Brain microvascular endothelial cell (primary cell): ENCODE measurements around the gene CEP350.
"Not testable (repeated sequence)": the region's sequence is repeated elsewhere in the genome, so short reads cannot be mapped to it uniquely, and the experiment has no call there.

Experiments used
- DNase-seq: peaks from one replicate; pipeline ENCODE4 v3.0.0-alpha.2; 2020
- H3K27ac ChIP-seq: fragments of 250-450 bp; sonication (Bioruptor Pico); 2 replicates; pipeline ENCODE4 v1.5.1; 2020; ENCODE audit warnings: mild to moderate bottlenecking, moderate library complexity
- H3K27me3 ChIP-seq: fragments of 250-450 bp; sonication (Bioruptor Pico); replicated peaks from 2 replicates; pipeline ENCODE4 v1.5.1; 2020; ENCODE audit warnings: mild to moderate bottlenecking
- H3K36me3 ChIP-seq: fragments of 250-450 bp; sonication (Bioruptor Pico); replicated peaks from 2 replicates; pipeline ENCODE4 v1.5.1; 2020; ENCODE audit warnings: mild to moderate bottlenecking
- H3K4me3 ChIP-seq: 2 replicates; pipeline ENCODE4 v1.5.1; 2011; ENCODE audit warnings: low read depth, mild to moderate bottlenecking, control low read depth, low read length, moderate library complexity
- in situ Hi-C: cut with HindIII; loops from 2 replicates; pipeline ENCODE4 v1.10.0; 2017; ENCODE audit warnings: low sequenced_read_pairs, low pct_ligation_motif_present
- TF ChIP-seq, protein P1 (sequence below): IDR thresholded peaks from 2 replicates; pipeline ENCODE4 v1.5.1; 2011; ENCODE audit warnings: low read depth, mild to moderate bottlenecking, moderate library complexity, low read length, control low read depth, inconsistent platforms; ENCODE audit errors: missing control alignments

CEP350 gene

GRCh38 chr1:179958359-179958758 lies 3.7 kb downstream of the CEP350 start:
- H3K27me3 ChIP-seq = no peaks in the 10 kb centered on the region
- H3K36me3 ChIP-seq = no peaks in the 10 kb centered on the region
- TF ChIP-seq, protein P1, sequence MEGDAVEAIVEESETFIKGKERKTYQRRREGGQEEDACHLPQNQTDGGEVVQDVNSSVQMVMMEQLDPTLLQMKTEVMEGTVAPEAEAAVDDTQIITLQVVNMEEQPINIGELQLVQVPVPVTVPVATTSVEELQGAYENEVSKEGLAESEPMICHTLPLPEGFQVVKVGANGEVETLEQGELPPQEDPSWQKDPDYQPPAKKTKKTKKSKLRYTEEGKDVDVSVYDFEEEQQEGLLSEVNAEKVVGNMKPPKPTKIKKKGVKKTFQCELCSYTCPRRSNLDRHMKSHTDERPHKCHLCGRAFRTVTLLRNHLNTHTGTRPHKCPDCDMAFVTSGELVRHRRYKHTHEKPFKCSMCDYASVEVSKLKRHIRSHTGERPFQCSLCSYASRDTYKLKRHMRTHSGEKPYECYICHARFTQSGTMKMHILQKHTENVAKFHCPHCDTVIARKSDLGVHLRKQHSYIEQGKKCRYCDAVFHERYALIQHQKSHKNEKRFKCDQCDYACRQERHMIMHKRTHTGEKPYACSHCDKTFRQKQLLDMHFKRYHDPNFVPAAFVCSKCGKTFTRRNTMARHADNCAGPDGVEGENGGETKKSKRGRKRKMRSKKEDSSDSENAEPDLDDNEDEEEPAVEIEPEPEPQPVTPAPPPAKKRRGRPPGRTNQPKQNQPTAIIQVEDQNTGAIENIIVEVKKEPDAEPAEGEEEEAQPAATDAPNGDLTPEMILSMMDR = no peak
- no peak overlapping the region for H3K4me3 ChIP-seq
- DNase-seq = no peak
- in situ Hi-C loops = no loop called here
- H3K27ac ChIP-seq = no peak overlapping the region

GRCh38 chr1:179962168-179962567 lies 7.6 kb downstream of the CEP350 start:
- in situ Hi-C loops = not testable (repeated sequence)

GRCh38 chr1:179966551-179966950 lies 11.9 kb downstream of the CEP350 start:
- TF ChIP-seq, protein P1 = no peak
- Histone ChIP-seq H3K36me3 (no peaks in the 10 kb centered on the region), H3K4me3 (no peak overlapping the region), H3K27ac (no peak overlapping the region), H3K27me3 (no peaks in the 10 kb centered on the region)
- in situ Hi-C loops = no loop called here
- DNase-seq = no peak

More at GRCh38 chr1:179962168-179962567, 7.6 kb downstream of the CEP350 start:
- not testable (repeated sequence) for H3K4me3 ChIP-seq, H3K27ac ChIP-seq, H3K27me3 ChIP-seq, H3K36me3 ChIP-seq, DNase-seq

DNA sequence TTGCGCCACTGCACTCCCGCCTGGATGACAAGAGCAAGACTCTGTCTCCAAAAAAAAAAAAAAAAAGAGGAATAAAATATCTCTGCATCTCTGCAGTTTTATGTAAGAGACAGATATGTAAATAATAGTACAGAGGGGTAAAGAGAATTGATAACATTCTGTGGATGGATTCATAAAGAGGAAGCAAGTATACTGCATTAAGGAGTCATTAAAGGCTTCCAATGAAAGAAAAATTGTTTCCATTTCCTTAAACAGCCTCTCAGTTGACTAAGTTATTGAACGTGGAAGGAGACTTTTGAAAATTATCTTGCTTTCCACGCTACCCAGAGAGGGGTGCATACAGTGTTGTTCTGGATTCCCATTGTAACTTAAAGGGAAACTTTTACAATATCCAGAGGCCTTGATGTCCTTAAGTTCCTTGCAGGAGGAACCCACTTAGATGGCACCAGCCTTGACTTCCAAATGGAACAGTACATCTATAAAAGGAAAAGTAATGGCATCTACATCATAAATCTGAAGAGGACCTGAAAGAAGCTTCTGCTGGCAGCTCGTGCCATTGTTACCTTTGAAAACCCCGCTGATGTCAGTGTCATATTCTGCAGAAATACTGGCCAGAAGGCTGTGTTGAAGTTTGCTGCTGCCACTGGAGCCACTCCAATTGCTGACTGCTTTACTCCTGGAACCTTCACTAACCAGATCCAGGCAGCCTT lies 13.8 kb downstream of the CEP350 start:
- DNase-seq = no peak
- Histone ChIP-seq H3K36me3 (no peaks in the 10 kb centered on the region), H3K4me3 (no peak overlapping the region), H3K27me3 (no peaks in the 10 kb centered on the region), H3K27ac (no peak overlapping the region)
- TF ChIP-seq, protein P1 = no peak
- in situ Hi-C loops = no loop called here

- Histone ChIP-seq H3K27ac (no peak overlapping the region), H3K27me3 (no peaks in the 10 kb centered on the region)
These were observed 14.6 kb downstream of the CEP350 start for GRCh38 chr1:179968994-179969919.

GRCh38 chr1:179969962-179970361 lies 15.4 kb downstream of the CEP350 start:
- no peak for DNase-seq
- no peaks in the 10 kb centered on the region for H3K27me3 ChIP-seq
- in situ Hi-C loops = no loop called here
- TF ChIP-seq, protein P1 = no peak
- no peaks in the 10 kb centered on the region for H3K36me3 ChIP-seq
- no peak overlapping the region for H3K4me3 ChIP-seq
- H3K27ac ChIP-seq = no peak overlapping the region

More at GRCh38 chr1:179968994-179969919, 14.6 kb downstream of the CEP350 start:
- Histone ChIP-seq H3K36me3 (no peaks in the 10 kb centered on the region), H3K4me3 (no peak overlapping the region)
- in situ Hi-C loops = no loop called here
- TF ChIP-seq, protein P1 = no peak
- DNase-seq = no peak
